ENCODE results near the gene PCSK1N. TPM values are rescaled to one million over a fixed set of nuclear protein-coding genes. Genes with fewer than 3 reads are reported as not detected.
A peak's percentile ranks its signal among the peaks of the same experiment; 100 is the strongest.

The PCSK1N gene
- polyA plus RNA-seq, 3 donors from 2014 or later: 0.20 to 0.32 TPM; not detected in 1

DNA sequence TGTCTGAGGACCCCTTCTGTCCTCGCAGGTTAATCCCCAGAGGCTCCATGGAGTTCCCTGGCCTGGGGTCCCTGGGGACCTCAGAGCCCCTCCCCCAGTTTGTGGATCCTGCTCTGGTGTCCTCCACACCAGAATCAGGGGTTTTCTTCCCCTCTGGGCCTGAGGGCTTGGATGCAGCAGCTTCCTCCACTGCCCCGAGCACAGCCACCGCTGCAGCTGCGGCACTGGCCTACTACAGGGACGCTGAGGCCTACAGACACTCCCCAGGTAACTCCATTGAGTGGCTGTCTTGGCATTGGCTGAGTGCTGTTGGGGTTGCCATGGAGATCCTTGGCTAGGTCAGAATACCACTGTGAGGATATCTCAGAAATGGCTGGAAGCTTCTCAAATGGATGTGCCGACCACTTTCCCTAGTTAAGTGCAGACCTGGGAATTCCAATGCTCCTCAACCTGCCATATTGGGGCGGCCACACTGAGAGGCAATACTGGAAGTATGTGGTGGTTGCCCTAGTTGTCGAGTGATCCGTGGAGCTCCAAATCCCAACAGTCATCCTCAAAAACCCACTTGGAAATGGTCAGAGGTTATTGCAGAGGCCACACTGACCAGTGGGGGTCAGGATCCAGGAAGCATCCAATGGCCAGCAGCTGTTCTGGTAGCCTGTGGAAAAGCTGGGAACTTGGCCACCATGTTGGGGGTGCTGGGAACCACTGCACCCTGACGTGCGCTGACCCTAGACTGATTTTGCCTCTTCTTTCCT, 44.2 kb downstream of the PCSK1N start:
- H3K4me1 Mint-ChIP-seq: peaks cover 0 to 3% of the 10 kb centered on the region in 2 donors
- H3K27ac Mint-ChIP-seq: no peak overlapping the region
- peaks cover 0 to 19% (median 3%) of the 10 kb centered on the region in 3 donors for H3K27me3 Mint-ChIP-seq (ENCODE audit: low read depth in 3 of 3)
- H3K36me3 Mint-ChIP-seq: no peaks in the 10 kb centered on the region
- H3K9me3 Mint-ChIP-seq: no peaks in the 10 kb centered on the region
- H3K4me3 Mint-ChIP-seq: no peak overlapping the region
- no peak for DNase-seq

DNA sequence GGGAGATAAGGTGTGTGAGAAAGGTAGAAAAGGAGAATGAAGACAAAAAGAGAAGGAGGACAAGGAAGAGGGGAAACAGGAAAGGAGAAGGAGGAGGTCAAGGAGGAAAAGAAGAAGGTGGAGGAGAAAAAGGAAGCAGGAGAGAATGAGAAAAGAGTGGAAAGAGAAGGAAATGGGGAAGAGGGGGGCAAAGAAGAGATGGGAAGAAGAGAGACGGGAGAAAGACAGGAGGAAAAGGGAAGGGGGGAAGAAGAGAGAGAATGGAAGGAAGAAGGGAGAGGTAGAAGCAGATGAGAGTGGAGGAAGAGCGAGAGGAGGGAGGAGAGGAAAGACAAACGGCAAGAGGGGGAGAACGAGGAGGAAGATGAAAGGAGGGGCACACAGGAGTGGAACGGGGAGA, 44.9 kb downstream of the PCSK1N start:
- no peaks in the 10 kb centered on the region for H3K36me3 Mint-ChIP-seq
- H3K27me3 Mint-ChIP-seq (ENCODE audit: low read depth in 3 of 3): peaks cover 0 to 15% (median 3%) of the 10 kb centered on the region in 3 donors
- H3K4me3 Mint-ChIP-seq: no peak overlapping the region
- DNase-seq: no peak
- peaks cover 0 to 3% of the 10 kb centered on the region in 2 donors for H3K4me1 Mint-ChIP-seq
- H3K27ac Mint-ChIP-seq: no peak overlapping the region
- no peaks in the 10 kb centered on the region for H3K9me3 Mint-ChIP-seq

DNA sequence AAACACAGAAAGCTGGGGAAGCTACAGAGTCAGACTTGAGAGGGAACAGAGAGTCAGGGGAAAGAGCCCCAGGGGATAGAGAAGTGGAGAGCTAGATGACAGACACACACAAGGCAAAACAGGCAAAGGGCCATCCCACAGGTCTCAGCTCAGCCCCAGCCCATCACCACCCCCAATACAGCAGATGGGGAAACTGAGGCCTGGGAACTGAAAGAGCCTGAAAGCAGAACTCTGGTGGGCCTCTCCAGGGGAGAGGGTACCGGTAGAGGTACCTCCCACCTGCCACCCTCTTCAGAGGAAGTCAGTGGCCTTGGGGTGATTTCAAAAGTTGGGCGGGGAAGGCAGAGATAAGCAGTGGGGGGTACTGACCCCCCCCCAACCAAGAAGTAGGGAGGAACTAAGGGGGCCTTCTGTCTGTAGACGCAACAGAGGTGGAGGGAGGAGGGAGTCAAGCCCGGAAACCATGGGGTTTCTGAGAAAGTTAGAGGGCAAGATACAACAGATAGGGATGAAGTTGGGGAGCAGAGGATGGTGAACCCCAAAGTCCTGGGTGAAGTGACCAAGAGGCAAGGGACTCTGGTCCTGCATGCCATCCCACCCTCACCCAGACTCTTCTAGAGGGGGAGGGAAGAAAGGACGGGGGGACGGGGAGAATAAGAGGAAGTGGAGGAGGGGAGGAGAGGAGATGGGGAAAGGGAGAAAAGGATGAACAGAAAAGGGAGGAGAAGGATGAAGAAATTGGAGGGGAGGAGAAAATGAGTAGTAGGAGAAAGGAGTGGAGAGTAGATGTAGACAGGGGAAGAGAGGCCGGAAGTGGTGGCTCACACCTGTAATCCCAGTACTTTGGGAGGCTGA, 45.8 kb downstream of the PCSK1N start:
- no peak overlapping the region for H3K27ac Mint-ChIP-seq
- H3K36me3 Mint-ChIP-seq: no peaks in the 10 kb centered on the region
- DNase-seq: no peak
- no peaks in the 10 kb centered on the region for H3K9me3 Mint-ChIP-seq
- H3K4me3 Mint-ChIP-seq: no peak overlapping the region
- peaks cover 0 to 17% (median 2%) of the 10 kb centered on the region in 3 donors for H3K27me3 Mint-ChIP-seq (ENCODE audit: low read depth in 3 of 3)
- H3K4me1 Mint-ChIP-seq: peaks cover 0 to 3% of the 10 kb centered on the region in 2 donors

DNA sequence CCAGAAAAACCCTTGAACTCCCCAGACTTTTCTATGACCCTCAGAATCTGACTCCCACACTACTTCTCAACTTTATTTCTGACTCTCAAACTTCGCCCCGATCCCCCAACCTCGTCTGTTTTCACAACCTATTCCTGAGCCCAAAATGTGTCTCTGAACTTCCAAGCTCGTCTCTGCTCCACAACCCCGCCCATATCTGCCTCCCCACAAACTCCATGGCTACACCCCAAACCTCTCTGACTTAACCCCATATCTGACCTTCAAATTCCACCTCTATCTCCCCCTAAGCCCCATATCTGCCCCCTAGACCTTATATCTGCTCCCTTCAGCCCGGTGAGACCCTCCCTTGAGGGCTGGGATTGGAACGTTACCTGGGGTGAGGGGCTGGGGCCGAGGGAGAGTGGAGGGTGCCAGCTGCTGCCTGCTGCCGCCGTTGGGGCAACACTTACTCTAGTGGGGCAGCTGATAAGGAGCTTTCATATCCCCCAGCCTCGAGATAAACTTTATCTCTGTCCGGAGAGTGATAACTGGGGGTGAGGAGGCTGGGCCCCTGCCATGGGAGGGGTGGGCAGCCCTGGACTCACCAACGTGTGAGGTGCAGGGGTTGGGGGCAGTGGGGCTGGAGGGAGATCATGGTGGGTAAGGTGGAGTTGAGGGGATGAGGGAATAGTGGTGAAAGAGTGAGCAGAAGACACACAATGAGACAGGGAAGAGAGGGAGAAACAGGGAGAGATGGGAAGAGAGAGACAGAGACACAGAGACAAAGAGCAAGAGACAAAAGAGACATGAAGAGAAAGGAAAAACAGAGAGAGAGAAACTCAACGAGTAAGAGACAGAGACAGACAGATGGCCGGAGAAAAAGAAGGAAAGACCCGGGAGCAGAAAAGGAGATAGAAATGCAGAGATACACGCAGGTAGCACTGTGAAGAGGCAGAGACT, 47.6 kb downstream of the PCSK1N start:
- Mint-ChIP-seq H3K36me3 (no peaks in the 10 kb centered on the region), H3K27ac (peak overlapping the region in 3 of 6 donors; percentile 9 to 80 (median 42)), H3K4me3 (no peak overlapping the region), H3K9me3 (no peaks in the 10 kb centered on the region), H3K27me3 (ENCODE audit: low read depth in 3 of 3) (peaks cover 0 to 13% (median 2%) of the 10 kb centered on the region in 3 donors), H3K4me1 (peaks cover 0 to 3% of the 10 kb centered on the region in 2 donors)
- no peak for DNase-seq

DNA sequence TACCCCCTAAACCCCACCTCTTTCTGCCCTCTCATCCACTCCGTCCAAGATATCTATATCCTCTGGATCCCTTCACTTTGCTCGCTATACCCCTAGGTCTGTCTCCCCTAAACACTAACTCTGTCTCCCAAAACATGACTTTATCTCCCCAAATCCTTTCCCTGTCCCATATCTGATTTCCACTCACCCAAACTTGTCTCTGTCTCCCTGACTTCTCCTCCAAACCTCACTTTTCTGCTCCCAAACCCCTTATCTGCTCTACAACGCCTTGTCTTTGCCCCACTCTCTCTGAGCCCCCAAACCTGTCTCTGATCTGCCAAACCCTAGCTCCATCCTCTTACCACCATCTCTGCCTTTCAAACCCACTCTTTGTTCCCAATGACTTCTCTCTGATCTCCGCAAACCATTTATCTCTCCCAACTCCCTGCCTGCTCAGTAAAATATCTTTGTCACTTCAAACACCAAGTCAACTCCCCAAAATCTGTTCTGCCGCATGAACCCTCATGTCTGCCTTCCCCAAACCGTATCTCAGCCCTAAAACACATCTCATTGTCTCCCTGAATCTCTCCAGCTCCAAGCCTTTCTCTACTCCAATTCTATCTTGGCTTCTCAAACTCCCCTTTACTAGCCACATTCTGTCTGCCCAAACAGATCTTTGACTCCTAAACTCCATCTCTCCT, 48.4 kb downstream of the PCSK1N start:
- peak overlapping the region in 2 of 6 donors; percentile 9 to 40 for H3K27ac Mint-ChIP-seq
- no peaks in the 10 kb centered on the region for H3K36me3 Mint-ChIP-seq
- peaks cover 0 to 3% of the 10 kb centered on the region in 2 donors for H3K4me1 Mint-ChIP-seq
- peaks cover 0 to 13% (median 0%) of the 10 kb centered on the region in 3 donors for H3K27me3 Mint-ChIP-seq (ENCODE audit: low read depth in 3 of 3)
- no peak overlapping the region for H3K4me3 Mint-ChIP-seq
- no peak for DNase-seq
- H3K9me3 Mint-ChIP-seq: no peaks in the 10 kb centered on the region

DNA sequence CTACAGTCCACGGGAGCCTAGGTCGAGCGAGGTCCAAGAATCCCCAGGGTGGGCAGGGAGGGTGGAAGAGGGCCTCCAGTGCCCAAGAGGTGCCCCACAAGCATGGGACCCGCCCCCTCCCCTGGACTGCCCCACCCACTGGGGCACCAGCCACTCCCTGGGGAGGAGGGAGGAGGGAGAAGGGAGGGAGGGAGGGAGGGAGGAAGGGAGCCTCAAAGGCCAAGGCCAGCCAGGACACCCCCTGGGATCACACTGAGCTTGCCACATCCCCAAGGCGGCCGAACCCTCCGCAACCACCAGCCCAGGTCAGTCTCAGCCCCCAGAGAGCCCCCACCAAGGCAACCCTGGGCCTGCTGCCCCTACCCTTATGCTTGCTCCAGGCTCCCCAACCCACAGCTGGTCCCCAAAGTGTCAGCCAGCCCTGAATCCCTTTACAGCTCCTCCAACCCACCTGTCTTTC, 49.0 kb downstream of the PCSK1N start, which contains the start of gene GATA1:
TSS of gene GATA1 (plus strand) at position 250 of the 460 bp plus-strand sequence. CDS start 4,520 bp downstream, outside the sequence.
- peaks cover 0 to 3% of the 10 kb centered on the region in 2 donors for H3K4me1 Mint-ChIP-seq
- no peaks in the 10 kb centered on the region for H3K9me3 Mint-ChIP-seq

DNA sequence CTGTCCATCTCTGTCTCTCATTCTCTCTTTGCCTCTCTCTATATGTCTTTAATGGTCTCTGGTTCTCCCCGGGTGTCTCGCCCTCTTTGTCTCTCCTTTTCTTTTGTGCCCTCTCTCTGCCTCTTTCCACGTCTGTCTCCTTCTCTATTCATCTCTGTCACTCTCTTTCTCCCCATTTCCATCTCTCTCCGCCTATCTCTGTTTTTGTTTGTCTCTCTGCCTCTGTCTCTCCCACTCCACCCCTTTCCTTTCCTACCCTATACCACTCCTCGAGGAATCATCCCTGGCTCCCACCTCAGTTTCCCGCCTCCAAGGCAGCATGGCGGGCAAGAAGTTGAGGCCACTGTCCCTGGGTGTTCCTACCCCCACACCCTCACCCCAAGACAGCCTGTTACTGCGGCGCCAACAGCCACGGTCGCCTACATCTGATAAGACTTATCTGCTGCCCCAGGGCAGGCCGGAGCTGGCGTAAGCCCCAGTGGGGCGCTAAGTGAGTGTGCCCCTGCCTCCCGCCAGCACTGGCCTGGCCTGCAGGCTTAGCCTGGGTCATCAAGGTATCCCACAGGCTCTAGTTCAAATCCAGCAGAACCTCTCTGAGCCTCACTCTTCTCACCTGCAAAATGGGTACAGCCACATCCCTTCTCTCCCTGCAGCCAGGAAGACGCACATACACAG, 49.7 kb downstream of the PCSK1N start:
- Mint-ChIP-seq H3K27me3 (ENCODE audit: low read depth in 3 of 3) (peaks cover 0 to 13% (median 0%) of the 10 kb centered on the region in 3 donors), H3K27ac (no peak overlapping the region), H3K4me1 (peaks cover 0 to 3% of the 10 kb centered on the region in 2 donors), H3K9me3 (no peaks in the 10 kb centered on the region), H3K36me3 (no peaks in the 10 kb centered on the region), H3K4me3 (no peak overlapping the region)
- DNase-seq: no peak

More for the DNA sequence above, 49.0 kb downstream of the PCSK1N start, which contains the start of gene GATA1:
- no peak for DNase-seq
- no peak within 1 kb of the TSS for H3K4me3 Mint-ChIP-seq
- H3K36me3 Mint-ChIP-seq: no peaks in the 10 kb centered on the region
- peaks cover 0 to 13% (median 0%) of the 10 kb centered on the region in 3 donors for H3K27me3 Mint-ChIP-seq (ENCODE audit: low read depth in 3 of 3)
- H3K27ac Mint-ChIP-seq: peak within 1 kb of the TSS in 2 of 6 donors; percentile 9 to 40

DNA sequence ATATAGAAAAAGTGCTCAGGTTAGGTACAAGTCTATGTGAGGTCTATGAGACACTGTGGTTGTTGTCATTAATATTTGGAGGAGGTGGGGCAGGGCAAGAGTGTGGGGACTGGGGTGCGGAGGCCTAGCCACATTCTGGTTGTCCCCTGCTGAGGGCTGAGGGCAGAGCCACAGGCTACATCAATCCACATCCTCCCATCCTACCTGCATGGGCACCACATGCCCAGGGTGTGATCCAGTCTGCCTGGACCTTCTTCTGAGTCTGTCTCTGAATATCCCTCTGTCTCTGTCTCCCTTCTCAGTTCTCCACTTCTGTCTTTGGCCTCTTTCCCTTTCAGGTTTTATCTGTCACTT, 50.2 kb downstream of the PCSK1N start:
- Mint-ChIP-seq H3K9me3 (no peaks in the 10 kb centered on the region), H3K4me1 (peaks cover 0 to 3% of the 10 kb centered on the region in 2 donors), H3K36me3 (no peaks in the 10 kb centered on the region), H3K4me3 (no peak overlapping the region), H3K27ac (no peak overlapping the region), H3K27me3 (ENCODE audit: low read depth in 3 of 3) (peaks cover 0 to 11% (median 0%) of the 10 kb centered on the region in 3 donors)
- DNase-seq: no peak

DNA sequence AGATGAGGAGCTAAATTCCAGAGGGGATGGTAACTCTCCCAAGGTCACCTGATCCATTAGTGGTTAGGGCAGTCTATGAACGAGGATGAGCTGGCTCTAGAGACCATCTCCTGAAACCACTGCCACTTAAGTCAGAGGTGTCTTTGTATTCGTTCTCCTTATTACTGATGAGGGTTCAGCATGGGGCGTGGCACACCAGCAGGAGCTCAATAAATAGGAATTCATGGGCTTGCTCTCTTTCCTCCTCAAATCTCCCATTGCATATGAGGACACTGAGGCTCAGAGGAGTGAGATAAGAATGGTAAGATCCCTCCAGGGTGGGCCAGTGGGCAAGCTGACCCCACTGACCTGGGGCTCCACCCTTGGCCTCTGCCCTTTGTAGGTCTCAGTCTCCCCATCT, 50.7 kb downstream of the PCSK1N start:
- Mint-ChIP-seq H3K27ac (no peak overlapping the region), H3K36me3 (no peaks in the 10 kb centered on the region), H3K4me1 (peaks cover 0 to 3% of the 10 kb centered on the region in 2 donors), H3K27me3 (ENCODE audit: low read depth in 3 of 3) (peaks cover 0 to 11% (median 0%) of the 10 kb centered on the region in 3 donors), H3K4me3 (no peak overlapping the region), H3K9me3 (no peaks in the 10 kb centered on the region)
- DNase-seq: no peak

DNA sequence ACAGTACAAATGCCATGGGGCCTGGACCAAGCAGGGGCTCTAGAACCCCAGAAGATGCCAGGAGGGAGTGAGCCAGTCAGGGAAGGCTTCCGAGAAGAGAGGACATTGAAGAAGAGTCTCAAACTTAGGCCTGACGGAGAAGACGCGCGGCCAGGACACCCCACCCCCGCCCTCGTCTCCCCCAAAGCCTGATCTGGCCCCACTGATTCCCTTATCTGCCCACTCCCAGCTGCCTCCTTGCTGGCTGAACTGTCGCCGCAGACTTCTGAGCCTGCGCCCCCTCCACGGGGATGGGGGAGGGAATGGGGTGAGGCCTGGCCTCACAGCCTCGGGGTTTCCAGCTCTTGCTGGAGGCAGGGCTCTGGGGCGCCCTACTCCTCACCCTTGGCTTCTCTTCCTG, 52.6 kb downstream of the PCSK1N start:
- no peak for DNase-seq
- no peaks in the 10 kb centered on the region for H3K4me1 Mint-ChIP-seq
- no peak overlapping the region for H3K4me3 Mint-ChIP-seq
- H3K27me3 Mint-ChIP-seq (ENCODE audit: low read depth in 3 of 3): peaks cover 0 to 7% (median 0%) of the 10 kb centered on the region in 3 donors
- no peaks in the 10 kb centered on the region for H3K9me3 Mint-ChIP-seq
- H3K36me3 Mint-ChIP-seq: no peaks in the 10 kb centered on the region
- H3K27ac Mint-ChIP-seq: no peak overlapping the region

DNA sequence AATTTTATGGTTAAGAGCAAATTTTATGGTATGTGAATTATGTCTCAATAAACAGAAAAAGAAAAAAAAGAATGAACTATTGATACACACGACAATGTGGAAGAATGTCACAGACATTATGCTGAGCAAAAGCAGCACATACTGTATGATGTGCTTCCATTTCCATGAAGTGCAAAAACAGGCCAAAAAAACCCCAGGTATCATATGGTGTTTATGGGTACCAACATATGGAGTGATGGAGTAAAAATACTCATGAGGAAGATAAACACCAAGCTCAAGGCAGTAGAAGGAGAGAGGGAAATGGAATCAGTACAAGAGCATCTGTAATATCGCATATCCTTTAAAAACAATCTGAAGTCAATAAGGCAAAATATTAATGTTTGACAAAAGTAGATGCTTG, 53.2 kb downstream of the PCSK1N start:
- no peak for DNase-seq
- no peak overlapping the region for H3K27ac Mint-ChIP-seq
- H3K9me3 Mint-ChIP-seq: no peaks in the 10 kb centered on the region
- H3K4me1 Mint-ChIP-seq: no peaks in the 10 kb centered on the region
- no peaks in the 10 kb centered on the region for H3K36me3 Mint-ChIP-seq
- H3K27me3 Mint-ChIP-seq (ENCODE audit: low read depth in 3 of 3): peaks cover 0 to 4% (median 0%) of the 10 kb centered on the region in 3 donors
- H3K4me3 Mint-ChIP-seq: no peak overlapping the region

DNA sequence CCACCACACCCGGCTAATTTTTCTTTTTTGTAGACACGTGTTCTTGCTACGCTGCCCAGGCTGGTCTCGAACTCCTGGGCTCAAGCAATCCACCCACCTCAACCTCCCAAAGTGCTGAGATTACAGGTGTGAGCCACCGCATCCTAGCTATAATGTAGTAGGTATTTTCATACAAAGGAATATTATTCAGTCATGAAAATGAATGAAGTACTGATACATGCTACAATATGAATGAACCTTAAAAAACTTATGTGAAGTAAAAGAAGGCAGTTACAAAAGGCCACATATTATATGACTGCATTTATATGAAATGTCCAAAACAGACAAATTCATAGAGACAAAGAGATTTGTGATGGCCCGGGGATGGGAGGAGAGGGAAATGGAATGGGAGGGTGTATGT, 53.7 kb downstream of the PCSK1N start:
- H3K36me3 Mint-ChIP-seq: no peaks in the 10 kb centered on the region
- no peaks in the 10 kb centered on the region for H3K4me1 Mint-ChIP-seq
- H3K27me3 Mint-ChIP-seq (ENCODE audit: low read depth in 3 of 3): peaks cover 0 to 4% (median 2%) of the 10 kb centered on the region in 3 donors
- DNase-seq: no peak
- H3K4me3 Mint-ChIP-seq: no peak overlapping the region
- no peaks in the 10 kb centered on the region for H3K9me3 Mint-ChIP-seq
- H3K27ac Mint-ChIP-seq: no peak overlapping the region

Data from immature natural killer cell (primary cell).